CD8-positive, alpha-beta memory T cell (primary cell): ENCODE measurements around the gene TBATA. TPM values are rescaled to one million over a fixed set of nuclear protein-coding genes. Genes with fewer than 3 reads are reported as not detected.

Experiments
- CTCF ChIA-PET: fragments of 350-600 bp; sonication (Branson Sonifier 250); formaldehyde crosslinking; loops from one replicate; lab custom pipeline; 2021; ENCODE audit warnings: antibody characterized with exemption; lab: Charles Lee
- POLR2A ChIA-PET: fragments of 350-600 bp; sonication (Branson Sonifier 250); formaldehyde crosslinking; loops from one replicate; lab custom pipeline; 2021; ENCODE audit warnings: antibody characterized with exemption; lab: Charles Lee
- DNase-seq, 5 donors: peaks; one replicate each; pipeline versions ENCODE4 v3.0.0 to v3.0.0-alpha.2; 2020 to 2022; ENCODE audit warnings: mixed read lengths in 1 of 5
- H3K27ac ChIP-seq: one replicate; pipeline ENCODE4 v1.7.0; 2013; ENCODE audit warnings: low read depth, mild to moderate bottlenecking, low read length, moderate library complexity
- H3K27me3 ChIP-seq: 2 replicates; pipeline ENCODE4 v1.7.0; 2013; ENCODE audit warnings: low read length, mild to moderate bottlenecking; ENCODE audit not compliant: insufficient read depth, poor library complexity, severe bottlenecking
- H3K36me3 ChIP-seq: 2 replicates; pipeline ENCODE4 v1.7.0; 2013; ENCODE audit warnings: mild to moderate bottlenecking, low read length, moderate library complexity; ENCODE audit not compliant: insufficient read depth
- H3K4me1 ChIP-seq: 2 replicates; pipeline ENCODE4 v1.7.0; 2013; ENCODE audit warnings: mild to moderate bottlenecking, low read length, moderate library complexity; ENCODE audit not compliant: insufficient read depth
- H3K4me3 ChIP-seq: 2 replicates; pipeline ENCODE4 v1.7.0; 2013; ENCODE audit warnings: mild to moderate bottlenecking, low read length
- H3K9me3 ChIP-seq: 2 replicates; pipeline ENCODE4 v1.7.0; 2013; ENCODE audit warnings: mild to moderate bottlenecking, low read length
- H3K27ac Mint-ChIP-seq, 8 donors: one replicate each; pipeline ENCODE4 v1.8.0; 2020 to 2021; ENCODE audit warnings: mixed read lengths in 8 of 8, mild to moderate bottlenecking in 6 of 8, inconsistent platforms in 3 of 8, moderate library complexity in 3 of 8
- H3K27me3 Mint-ChIP-seq, 2 donors: one replicate each; pipeline ENCODE4 v1.8.0; 2020 to 2021; ENCODE audit warnings: mixed read lengths in 2 of 2, mild to moderate bottlenecking in 1 of 2, moderate library complexity in 1 of 2
- H3K36me3 Mint-ChIP-seq, 3 donors: one replicate each; pipeline ENCODE4 v1.8.0; 2020 to 2021; ENCODE audit warnings: mixed read lengths in 3 of 3, inconsistent platforms in 1 of 3, mild to moderate bottlenecking in 1 of 3
- H3K4me1 Mint-ChIP-seq, 3 donors: one replicate each; pipeline ENCODE4 v1.8.0; 2020 to 2021; ENCODE audit warnings: mixed read lengths in 3 of 3, inconsistent platforms in 1 of 3, mild to moderate bottlenecking in 1 of 3
- H3K4me3 Mint-ChIP-seq, 7 donors: one replicate each; pipeline ENCODE4 v1.8.0; 2020 to 2021; ENCODE audit warnings: mixed read lengths in 7 of 7, mild to moderate bottlenecking in 6 of 7, moderate library complexity in 4 of 7, inconsistent platforms in 2 of 7
- H3K9me3 Mint-ChIP-seq, 5 donors: one replicate each; pipeline ENCODE4 v1.8.0; 2020 to 2022; ENCODE audit warnings: mixed read lengths in 5 of 5, mild to moderate bottlenecking in 3 of 5, moderate library complexity in 2 of 5, inconsistent platforms in 1 of 5
- polyA plus RNA-seq: library from polyadenylated mRNA; unstranded; fragments of 300-500 nt; fragmentation: Illumina TruSeq; gene quantifications from one replicate; pipeline ENCODE4 v1.2.3, GENCODE V29; 2021
- total RNA-seq, 2 experiments: library from RNA; stranded (reverse); gene quantifications; one replicate each; pipeline ENCODE4 v1.2.3, GENCODE V29; 2021

TBATA gene
- total and polyA plus RNA-seq, 3 experiments from 2014 or later: not detected

DNA sequence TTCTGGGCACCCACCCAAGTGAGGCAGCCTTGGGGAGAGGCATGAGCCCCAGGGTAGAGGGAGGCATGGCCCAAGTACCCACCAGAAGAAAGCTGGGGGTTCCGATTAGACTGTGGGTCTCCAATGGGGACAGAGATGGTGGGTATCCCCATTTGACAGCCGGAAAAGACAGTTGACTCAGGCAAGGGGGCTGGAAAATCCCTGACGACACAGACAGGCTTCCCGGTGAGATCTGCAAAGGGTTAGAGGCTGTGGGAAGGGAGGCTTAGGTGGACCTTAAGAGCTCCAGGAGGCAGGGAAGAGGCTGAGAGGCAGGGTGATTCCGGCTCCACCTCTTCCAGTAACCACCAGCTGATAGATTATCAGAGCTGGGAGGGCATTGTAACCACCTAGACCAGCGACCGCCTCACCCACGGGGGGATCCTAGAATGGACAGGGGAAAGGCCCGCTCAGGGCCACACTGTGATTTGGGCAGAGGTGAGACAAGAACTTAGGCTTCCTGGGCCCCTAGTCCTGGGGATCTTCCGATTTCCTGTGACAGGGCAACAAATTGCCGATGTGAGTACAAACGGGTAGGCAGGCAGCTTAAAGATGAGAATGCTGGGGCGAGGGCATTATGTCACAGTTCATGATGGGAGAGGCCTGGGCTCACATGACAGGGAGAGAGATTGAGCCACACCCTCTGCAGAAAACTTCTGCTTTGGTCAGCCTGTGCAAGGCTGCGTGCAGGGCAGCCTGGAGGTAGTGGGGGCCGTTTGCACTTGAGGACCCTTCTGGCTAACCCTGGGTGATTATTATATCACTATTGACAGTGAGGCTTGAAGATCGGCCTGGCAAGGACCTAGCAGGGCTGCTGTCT lies 5.4 kb downstream of the TBATA start:
- POLR2A ChIA-PET: no interaction called here
- no peaks in the 10 kb centered on the region for H3K27me3 ChIP-seq
- no peaks in the 10 kb centered on the region for H3K36me3 Mint-ChIP-seq

DNA sequence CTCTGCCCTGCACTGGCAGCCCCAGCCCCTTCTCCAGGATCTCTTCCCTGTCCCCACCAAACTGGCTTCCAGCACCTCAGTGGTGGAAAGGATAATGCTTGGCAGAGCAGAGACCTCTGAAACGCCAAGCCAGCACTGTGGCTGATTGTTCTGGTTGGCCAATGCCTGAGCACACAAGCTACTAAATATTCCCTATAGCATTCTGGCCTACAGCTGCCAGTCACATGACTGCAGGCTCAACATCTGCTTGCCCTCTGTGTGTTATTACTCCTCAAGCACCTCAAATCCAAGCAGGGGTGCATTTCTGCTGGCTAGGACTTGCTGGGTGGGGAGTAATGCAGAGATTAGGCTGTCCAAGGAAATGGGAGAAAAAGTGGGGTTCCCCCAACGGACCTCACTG lies 6.1 kb downstream of the TBATA start:
- Histone ChIP-seq H3K36me3 (no peaks in the 10 kb centered on the region), H3K4me3 (no peak overlapping the region), H3K4me1 (no peaks in the 10 kb centered on the region), H3K27me3 (no peaks in the 10 kb centered on the region), H3K9me3 (no peaks in the 10 kb centered on the region), H3K27ac (no peak overlapping the region)
- Mint-ChIP-seq H3K4me3 (no peak overlapping the region), H3K4me1 (no peaks in the 10 kb centered on the region), H3K27me3 (peaks cover 5% of the 10 kb centered on the region in 2 donors), H3K9me3 (no peaks in the 10 kb centered on the region), H3K27ac (no peak overlapping the region), H3K36me3 (no peaks in the 10 kb centered on the region)
- POLR2A ChIA-PET: no interaction called here
- no peak for DNase-seq
- CTCF ChIA-PET: interaction anchor here (1.1 kb wide), 1 partner anchor 219 kb away, joined by 3 read pairs; no protein-coding TSS in a partner anchor

More for the DNA sequence above, 5.4 kb downstream of the TBATA start:
- no peak for DNase-seq
- peak overlapping the region in 1 of 8 donors; percentile 60 for H3K27ac Mint-ChIP-seq
- Histone ChIP-seq H3K4me3 (no peak overlapping the region), H3K9me3 (no peaks in the 10 kb centered on the region), H3K36me3 (no peaks in the 10 kb centered on the region), H3K4me1 (no peaks in the 10 kb centered on the region), H3K27ac (no peak overlapping the region)
- no peaks in the 10 kb centered on the region for H3K9me3 Mint-ChIP-seq
- H3K4me1 Mint-ChIP-seq: no peaks in the 10 kb centered on the region
- peaks cover 5% of the 10 kb centered on the region in 2 donors for H3K27me3 Mint-ChIP-seq
- CTCF ChIA-PET: interaction anchor here (1.1 kb wide), 1 partner anchor 219 kb away, joined by 3 read pairs; no protein-coding TSS in a partner anchor
- no peak overlapping the region for H3K4me3 Mint-ChIP-seq

DNA sequence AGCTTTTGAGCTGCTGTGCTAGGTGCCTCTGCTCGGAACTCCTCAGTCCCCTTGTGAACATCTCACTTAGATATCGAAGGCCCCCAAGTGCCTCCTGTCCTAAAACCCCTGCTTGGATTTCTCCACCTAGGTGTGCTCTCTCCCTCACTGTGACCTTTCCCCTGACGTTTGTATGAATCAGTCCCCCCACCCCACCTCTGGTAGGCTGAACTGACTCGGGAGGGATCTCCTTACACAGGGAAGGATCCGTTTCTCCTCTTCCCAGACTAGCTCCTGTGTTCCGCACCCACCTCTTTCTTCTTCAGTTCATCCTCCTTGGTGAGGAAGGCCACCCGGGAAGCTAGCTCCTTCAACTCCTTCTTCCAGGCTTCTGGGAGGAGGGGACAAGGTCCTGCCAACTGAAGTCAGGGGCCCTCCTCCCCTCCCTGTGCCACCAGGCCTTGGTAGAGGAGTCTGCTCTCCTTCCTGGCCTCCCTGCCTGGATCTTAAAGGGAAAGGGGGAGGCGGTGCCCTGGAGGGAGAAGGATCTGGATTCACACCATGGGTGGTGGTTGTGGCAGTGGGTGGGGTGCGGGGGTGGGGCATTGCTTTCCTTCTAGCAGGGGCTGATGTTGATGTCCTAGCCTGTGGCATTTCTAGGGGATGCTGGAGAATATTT lies 6.8 kb downstream of the TBATA start:
- no peak for DNase-seq
- no peaks in the 10 kb centered on the region for H3K36me3 ChIP-seq
- H3K4me3 ChIP-seq: no peak overlapping the region
- Mint-ChIP-seq H3K4me3 (no peak overlapping the region), H3K36me3 (no peaks in the 10 kb centered on the region), H3K9me3 (no peaks in the 10 kb centered on the region), H3K4me1 (no peaks in the 10 kb centered on the region), H3K27ac (no peak overlapping the region), H3K27me3 (peaks cover 4 to 5% of the 10 kb centered on the region in 2 donors)
- H3K9me3 ChIP-seq: no peaks in the 10 kb centered on the region
- no peaks in the 10 kb centered on the region for H3K27me3 ChIP-seq
- CTCF ChIA-PET: interaction anchor here (1.1 kb wide), 1 partner anchor 218 kb away, joined by 3 read pairs; no protein-coding TSS in a partner anchor
- H3K4me1 ChIP-seq: no peaks in the 10 kb centered on the region
- no peak overlapping the region for H3K27ac ChIP-seq
- POLR2A ChIA-PET: no interaction called here

DNA sequence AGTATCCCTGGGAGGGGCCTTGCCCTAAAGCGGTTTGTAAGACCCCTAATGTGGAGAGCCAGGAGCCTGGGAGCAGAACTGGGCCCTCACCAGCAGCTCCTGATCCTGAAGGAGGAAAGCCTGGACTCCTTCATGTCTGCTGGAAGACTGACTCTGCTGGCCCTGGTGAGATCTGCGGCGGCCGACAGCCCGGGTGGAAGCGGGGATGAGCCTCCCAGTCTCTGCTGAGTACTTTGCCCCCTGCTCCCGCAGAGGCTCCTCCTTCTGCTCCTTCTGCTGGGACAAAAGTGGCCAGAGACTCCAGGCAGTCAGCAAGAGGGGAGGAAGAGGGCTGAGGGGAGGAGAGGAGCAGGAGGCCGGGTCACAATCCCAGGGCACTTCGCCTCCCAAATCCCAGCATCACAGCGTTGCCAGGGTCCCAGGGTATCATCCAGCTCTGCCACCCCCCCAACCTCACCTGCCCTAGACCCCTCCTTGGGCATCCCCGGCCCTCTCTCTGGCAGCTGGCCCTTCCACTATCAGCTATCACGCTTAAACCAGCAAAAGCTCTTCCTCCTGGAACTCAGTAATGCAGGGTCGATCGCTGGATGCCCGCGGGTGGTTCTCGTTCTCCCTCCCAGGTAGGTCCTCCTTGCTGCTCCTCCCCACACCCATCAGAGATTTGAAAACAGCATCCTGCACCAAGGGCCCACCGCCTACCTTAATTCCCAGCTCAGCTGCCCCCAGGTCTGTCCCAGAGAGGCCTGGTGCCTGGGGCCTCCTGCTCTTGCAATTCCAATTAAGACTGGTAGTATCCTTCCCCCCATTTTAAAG lies 7.9 kb downstream of the TBATA start:
- Histone ChIP-seq H3K9me3 (no peaks in the 10 kb centered on the region), H3K36me3 (no peaks in the 10 kb centered on the region), H3K27me3 (no peaks in the 10 kb centered on the region), H3K4me3 (no peak overlapping the region), H3K4me1 (no peaks in the 10 kb centered on the region), H3K27ac (no peak overlapping the region)
- DNase-seq: no peak
- peaks cover 0 to 3% of the 10 kb centered on the region in 2 donors for H3K27me3 Mint-ChIP-seq
- H3K4me1 Mint-ChIP-seq: no peaks in the 10 kb centered on the region
- no peaks in the 10 kb centered on the region for H3K9me3 Mint-ChIP-seq
- no peak overlapping the region for H3K4me3 Mint-ChIP-seq
- CTCF ChIA-PET: no interaction called here
- no peaks in the 10 kb centered on the region for H3K36me3 Mint-ChIP-seq
- H3K27ac Mint-ChIP-seq: no peak overlapping the region
- POLR2A ChIA-PET: no interaction called here

DNA sequence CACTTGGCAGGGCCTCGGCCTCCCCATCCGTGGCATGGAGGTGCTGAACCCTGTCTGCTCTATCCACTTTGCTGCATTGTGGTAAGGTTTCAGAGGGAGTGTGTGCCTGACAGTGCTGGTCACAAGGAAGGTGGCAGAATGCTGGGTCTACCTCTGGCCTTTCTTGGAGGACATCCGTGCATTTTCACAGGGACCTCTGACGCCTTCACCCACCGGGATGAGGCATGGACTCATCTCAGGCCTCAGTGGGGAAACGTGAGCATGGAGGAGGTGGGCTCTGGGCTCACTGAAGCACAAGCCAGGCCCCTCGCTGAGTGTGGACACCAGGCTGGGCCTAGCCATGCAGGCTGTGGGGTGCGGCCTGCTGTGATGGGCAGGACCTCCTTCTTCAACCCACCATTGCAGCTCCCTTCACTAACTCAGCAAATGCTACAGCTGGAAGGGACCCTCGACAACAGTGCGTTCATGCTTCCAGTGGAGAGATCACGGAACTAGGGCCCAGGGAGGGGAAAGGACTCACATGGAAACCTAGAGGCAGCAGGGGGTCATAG lies 8.6 kb downstream of the TBATA start:
- Mint-ChIP-seq H3K36me3 (no peaks in the 10 kb centered on the region), H3K27ac (no peak overlapping the region), H3K4me3 (no peak overlapping the region), H3K27me3 (no peaks in the 10 kb centered on the region), H3K4me1 (no peaks in the 10 kb centered on the region), H3K9me3 (no peaks in the 10 kb centered on the region)
- no peaks in the 10 kb centered on the region for H3K27me3 ChIP-seq
- H3K4me1 ChIP-seq: no peaks in the 10 kb centered on the region
- POLR2A ChIA-PET: no interaction called here
- CTCF ChIA-PET: interaction anchor here (1.9 kb wide), 1 partner anchor 227 kb away, joined by 5 read pairs; no protein-coding TSS in a partner anchor
- H3K27ac ChIP-seq: no peak overlapping the region
- DNase-seq: no peak
- no peaks in the 10 kb centered on the region for H3K36me3 ChIP-seq
- no peaks in the 10 kb centered on the region for H3K9me3 ChIP-seq
- H3K4me3 ChIP-seq: no peak overlapping the region

DNA sequence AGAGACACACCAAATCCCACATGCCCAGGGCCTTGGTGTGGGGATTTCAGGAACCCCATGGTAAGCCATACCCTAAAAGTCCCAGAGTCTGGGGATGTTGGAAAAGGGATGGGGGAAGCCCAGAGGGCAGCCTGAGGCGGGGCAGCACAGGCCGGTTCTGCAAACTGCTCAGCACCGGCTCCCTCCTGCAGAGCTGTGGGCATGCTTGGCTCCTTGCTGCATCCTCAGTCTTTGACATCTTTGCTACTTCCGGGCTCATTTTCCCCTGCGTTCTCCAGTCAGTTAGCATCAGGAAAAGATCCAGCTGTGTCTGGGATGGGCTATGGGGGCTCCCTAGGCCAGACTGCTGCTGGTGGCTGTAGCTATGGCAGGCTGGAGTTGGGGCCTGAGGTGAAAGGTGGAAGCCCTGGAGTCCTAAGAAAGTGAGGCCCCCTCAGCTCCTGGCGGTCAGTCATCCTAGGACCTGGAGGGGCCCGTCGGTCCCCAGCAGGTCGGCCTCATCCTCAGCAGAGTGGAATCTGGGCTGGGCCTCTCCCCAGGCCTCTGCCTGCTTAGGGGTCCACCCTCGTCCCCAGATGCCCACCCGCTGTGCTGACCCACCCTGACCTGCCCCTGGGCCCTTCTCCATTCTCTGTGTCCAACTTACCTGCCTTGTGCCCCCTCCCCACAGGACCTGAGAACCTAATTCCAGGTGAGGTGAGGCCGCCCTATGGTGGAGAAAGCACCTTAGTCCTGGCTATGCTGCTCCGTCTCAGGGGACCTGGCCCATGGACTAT lies 9.3 kb downstream of the TBATA start:
- H3K36me3 Mint-ChIP-seq: no peaks in the 10 kb centered on the region
- POLR2A ChIA-PET: no interaction called here
- no peaks in the 10 kb centered on the region for H3K9me3 ChIP-seq
- no peak overlapping the region for H3K27ac ChIP-seq
- H3K27me3 Mint-ChIP-seq: no peaks in the 10 kb centered on the region
- H3K4me3 ChIP-seq: no peak overlapping the region
- no peaks in the 10 kb centered on the region for H3K4me1 ChIP-seq
- H3K27ac Mint-ChIP-seq: no peak overlapping the region
- no peaks in the 10 kb centered on the region for H3K9me3 Mint-ChIP-seq
- no peaks in the 10 kb centered on the region for H3K36me3 ChIP-seq
- no peak for DNase-seq
- CTCF ChIA-PET: interaction anchor here (1.2 to 1.9 kb wide), 2 partner anchors 217 to 226 kb away, joined by 3 to 5 read pairs; no protein-coding TSS in a partner anchor
- H3K27me3 ChIP-seq: no peaks in the 10 kb centered on the region
- no peaks in the 10 kb centered on the region for H3K4me1 Mint-ChIP-seq
- H3K4me3 Mint-ChIP-seq: no peak overlapping the region
